Measurements from ENCODE around the gene RAB11FIP2. TPM values are rescaled to one million over a fixed set of nuclear protein-coding genes. Genes with fewer than 3 reads are reported as not detected.

RAB11FIP2 gene
- total RNA-seq, 3 donors from 2014 or later (not counting 1 experiment from before 2014, with no cell fraction given): 30.1 to 37.1 (median 32.1) TPM

DNA sequence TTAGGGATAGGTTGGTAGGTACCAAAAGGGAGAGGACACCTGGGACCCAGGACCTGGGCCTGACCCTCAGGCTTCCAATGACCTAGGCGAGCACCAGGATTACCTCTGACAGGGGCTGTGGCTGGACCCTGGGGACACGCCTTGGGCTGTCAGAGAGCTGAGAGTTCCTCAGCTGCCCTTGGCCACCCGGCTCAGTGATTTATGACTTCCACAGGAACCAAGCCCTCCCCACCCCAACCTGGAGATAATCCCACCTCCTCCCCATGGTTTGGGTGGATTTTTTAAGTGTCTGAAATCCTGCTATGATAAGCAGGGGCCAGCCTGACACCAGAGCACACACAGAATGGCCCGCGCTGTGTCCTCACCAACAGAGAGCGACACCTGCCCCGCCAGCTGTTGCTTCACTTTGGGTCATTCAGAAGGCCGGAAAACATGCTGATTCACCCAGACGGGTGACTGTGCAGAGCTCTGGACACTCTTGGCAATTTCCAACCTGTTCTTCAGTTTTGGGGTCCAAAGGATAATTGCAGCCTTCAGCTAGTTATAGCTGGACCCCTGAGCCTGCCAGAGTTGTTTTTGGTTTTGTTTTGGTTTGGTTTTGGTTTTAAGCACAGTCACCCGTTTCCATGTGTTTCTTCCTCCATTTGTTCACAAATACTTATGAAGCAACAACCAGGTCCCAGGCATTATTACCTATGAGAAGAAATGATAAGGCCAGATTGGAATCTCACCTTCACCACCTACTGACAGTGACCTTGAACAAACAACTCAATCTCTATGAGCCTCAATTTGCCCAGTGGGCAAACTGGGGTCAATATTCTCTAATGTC is 78.2 kb downstream of the RAB11FIP2 start:
- H3K4me3 Mint-ChIP-seq: no peak overlapping the region
- TF ChIP-seq, protein P1, sequence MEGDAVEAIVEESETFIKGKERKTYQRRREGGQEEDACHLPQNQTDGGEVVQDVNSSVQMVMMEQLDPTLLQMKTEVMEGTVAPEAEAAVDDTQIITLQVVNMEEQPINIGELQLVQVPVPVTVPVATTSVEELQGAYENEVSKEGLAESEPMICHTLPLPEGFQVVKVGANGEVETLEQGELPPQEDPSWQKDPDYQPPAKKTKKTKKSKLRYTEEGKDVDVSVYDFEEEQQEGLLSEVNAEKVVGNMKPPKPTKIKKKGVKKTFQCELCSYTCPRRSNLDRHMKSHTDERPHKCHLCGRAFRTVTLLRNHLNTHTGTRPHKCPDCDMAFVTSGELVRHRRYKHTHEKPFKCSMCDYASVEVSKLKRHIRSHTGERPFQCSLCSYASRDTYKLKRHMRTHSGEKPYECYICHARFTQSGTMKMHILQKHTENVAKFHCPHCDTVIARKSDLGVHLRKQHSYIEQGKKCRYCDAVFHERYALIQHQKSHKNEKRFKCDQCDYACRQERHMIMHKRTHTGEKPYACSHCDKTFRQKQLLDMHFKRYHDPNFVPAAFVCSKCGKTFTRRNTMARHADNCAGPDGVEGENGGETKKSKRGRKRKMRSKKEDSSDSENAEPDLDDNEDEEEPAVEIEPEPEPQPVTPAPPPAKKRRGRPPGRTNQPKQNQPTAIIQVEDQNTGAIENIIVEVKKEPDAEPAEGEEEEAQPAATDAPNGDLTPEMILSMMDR (IDR thresholded peaks at IDR 0.05): no peak
- DNase-seq (no peak), ATAC-seq (no peak)
- no peaks in the 10 kb centered on the region for H3K4me1 Mint-ChIP-seq
- peaks cover 2% of the 10 kb centered on the region for H3K27me3 ChIP-seq (ENCODE audit: control insufficient read depth, insufficient read depth, low read length)
- no peaks in the 10 kb centered on the region for H3K4me1 ChIP-seq (ENCODE audit: control insufficient read depth, insufficient read depth, low read length)
- H3K36me3 Mint-ChIP-seq: no peaks in the 10 kb centered on the region
- no peaks in the 10 kb centered on the region for H3K9me3 Mint-ChIP-seq
- H3K4me3 ChIP-seq (ENCODE audit: low read length): no peak overlapping the region
- no peaks in the 10 kb centered on the region for H3K9me3 ChIP-seq (ENCODE audit: control insufficient read depth, insufficient read depth, low read length)
- H3K27ac Mint-ChIP-seq: no peak overlapping the region
- intact Hi-C loops (cut with micrococcal nuclease): no loop called here
- no peaks in the 10 kb centered on the region for H3K36me3 ChIP-seq (ENCODE audit: control insufficient read depth, insufficient read depth, low read length)
- H3K27me3 Mint-ChIP-seq (ENCODE audit: low read depth in 2 of 2): peaks cover 0 to 12% of the 10 kb centered on the region in 2 donors
- H3K27ac ChIP-seq (ENCODE audit: low read length): no peak overlapping the region
- WGBS (ENCODE audit: insufficient coverage): 72% methylated on average over 10 of the region's 10 CpGs

DNA sequence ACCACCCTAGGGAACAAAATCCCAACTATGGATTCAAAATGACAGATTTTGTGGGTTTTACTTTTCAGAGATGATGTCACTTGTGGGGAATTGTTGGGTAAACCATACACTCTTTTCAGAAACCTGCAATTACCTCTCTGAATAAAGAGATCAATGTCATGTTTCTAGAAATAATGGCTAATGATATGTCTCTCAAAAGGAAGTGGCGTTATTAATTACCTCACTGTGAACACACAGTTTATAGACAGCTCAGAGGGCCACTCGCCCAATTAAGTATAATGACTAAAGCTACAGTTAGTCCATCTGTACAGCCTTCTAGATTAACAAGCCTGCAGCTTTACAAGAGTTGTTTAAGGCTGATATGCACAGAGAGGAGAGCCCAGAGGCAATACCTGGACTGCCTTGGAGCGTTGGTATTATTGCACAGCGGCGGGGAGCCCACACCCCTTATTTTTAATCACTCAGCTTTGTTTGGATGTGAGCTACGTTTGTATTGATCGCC is 79.5 kb downstream of the RAB11FIP2 start:
- DNase-seq (no peak), ATAC-seq (no peak)
- Mint-ChIP-seq H3K9me3 (no peaks in the 10 kb centered on the region), H3K27ac (no peak overlapping the region), H3K4me1 (no peaks in the 10 kb centered on the region), H3K27me3 (ENCODE audit: low read depth in 2 of 2) (peaks cover 0 to 8% of the 10 kb centered on the region in 2 donors), H3K4me3 (no peak overlapping the region), H3K36me3 (no peaks in the 10 kb centered on the region)
- Histone ChIP-seq H3K36me3 (ENCODE audit: control insufficient read depth, insufficient read depth, low read length) (no peaks in the 10 kb centered on the region), H3K27ac (ENCODE audit: low read length) (no peak overlapping the region), H3K27me3 (ENCODE audit: control insufficient read depth, insufficient read depth, low read length) (peaks cover 3% of the 10 kb centered on the region), H3K4me1 (ENCODE audit: control insufficient read depth, insufficient read depth, low read length) (no peaks in the 10 kb centered on the region), H3K4me3 (ENCODE audit: low read length) (no peak overlapping the region), H3K9me3 (ENCODE audit: control insufficient read depth, insufficient read depth, low read length) (no peaks in the 10 kb centered on the region)
- intact Hi-C loops (cut with micrococcal nuclease): no loop called here
- TF ChIP-seq, protein P1 (IDR thresholded peaks at IDR 0.05): no peak
- WGBS (ENCODE audit: insufficient coverage): 95% methylated on average over 2 of the region's 7 CpGs

DNA sequence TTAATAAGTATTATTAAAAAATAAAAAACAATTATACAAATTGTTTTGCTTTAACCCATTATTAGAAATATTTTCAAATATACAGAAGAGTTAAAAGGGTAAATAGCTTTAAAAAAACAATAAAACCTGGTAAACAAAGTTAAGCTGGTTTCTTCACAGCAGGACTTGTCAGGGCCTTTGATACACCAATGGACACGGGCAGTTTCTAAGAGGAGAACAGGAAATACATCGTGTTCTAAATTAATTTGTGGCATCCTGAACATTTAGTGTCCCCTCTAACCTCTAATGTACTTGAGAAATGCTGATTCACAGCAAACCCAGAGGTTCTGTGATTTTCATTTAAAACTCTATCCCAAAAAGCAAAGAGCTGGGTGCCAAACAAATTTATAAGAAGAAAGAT is 80.8 kb downstream of the RAB11FIP2 start:
- intact Hi-C loops (cut with micrococcal nuclease): no loop called here
- no peak overlapping the region for H3K4me3 ChIP-seq (ENCODE audit: low read length)

More for the DNA sequence above, 80.8 kb downstream of the RAB11FIP2 start:
- no peak for ATAC-seq
- Mint-ChIP-seq H3K27me3 (ENCODE audit: low read depth in 2 of 2) (peaks cover 0 to 9% of the 10 kb centered on the region in 2 donors), H3K36me3 (no peaks in the 10 kb centered on the region), H3K4me1 (no peaks in the 10 kb centered on the region), H3K9me3 (no peaks in the 10 kb centered on the region), H3K4me3 (no peak overlapping the region), H3K27ac (no peak overlapping the region)
- DNase-seq: no peak
- Histone ChIP-seq H3K36me3 (ENCODE audit: control insufficient read depth, insufficient read depth, low read length) (no peaks in the 10 kb centered on the region), H3K9me3 (ENCODE audit: control insufficient read depth, insufficient read depth, low read length) (no peaks in the 10 kb centered on the region), H3K4me1 (ENCODE audit: control insufficient read depth, insufficient read depth, low read length) (no peaks in the 10 kb centered on the region), H3K27ac (ENCODE audit: low read length) (no peak overlapping the region), H3K27me3 (ENCODE audit: control insufficient read depth, insufficient read depth, low read length) (peaks cover 4% of the 10 kb centered on the region)
- WGBS (ENCODE audit: insufficient coverage): 5% methylated on average over 2 of the region's 2 CpGs
- TF ChIP-seq, protein P1 (IDR thresholded peaks at IDR 0.05): no peak
